AG04450 (cell line): ENCODE data around the gene PLA2G4E. TPM values are rescaled to one million over a fixed set of nuclear protein-coding genes. Genes with fewer than 3 reads are reported as not detected.

Source experiments
- CTCF ChIA-PET: fragments of 300-600, 350-600 bp; formaldehyde crosslinking; extraction: SDS; loops from one replicate; lab custom pipeline; 2022; ENCODE audit warnings: antibody characterized with exemption, inconsistent platforms; lab: Charles Lee
- POLR2A ChIA-PET: fragments of 350-600 bp; formaldehyde crosslinking; extraction: SDS; loops from one replicate; lab custom pipeline; 2021; ENCODE audit warnings: antibody characterized with exemption, inconsistent platforms; lab: Yijun Ruan, JAX
- DNase-seq: peaks from one replicate; pipeline ENCODE4 v3.0.0-alpha.2; 2011; ENCODE audit warnings: low read depth, low spot score
- H3K27ac ChIP-seq: one replicate; pipeline ENCODE4 v1.5.1; 2012; ENCODE audit warnings: low read depth, low read length, control low read depth
- H3K27me3 ChIP-seq: one replicate; pipeline ENCODE4 v1.6.0; 2012; ENCODE audit warnings: low read length; ENCODE audit not compliant: control insufficient read depth, insufficient read depth
- H3K4me3 ChIP-seq: 2 replicates; pipeline ENCODE4 v1.5.1; 2011; ENCODE audit warnings: mild to moderate bottlenecking, low read depth, low read length, control low read depth
- H3K9me3 ChIP-seq: 2 replicates; pipeline ENCODE4 v1.5.1; 2012; ENCODE audit warnings: low read length; ENCODE audit not compliant: control insufficient read depth, insufficient read depth
- CTCF ChIP-seq: IDR thresholded peaks from 2 replicates; pipeline ENCODE4 v1.5.1; 2011; ENCODE audit warnings: low read depth, low read length, control low read depth, inconsistent platforms
- polyA plus RNA-seq: library from polyadenylated mRNA; depleted of rRNA; stranded (reverse); fragments of >200 nt; gene quantifications from 2 replicates; pipeline ENCODE4 v1.2.3, GENCODE V29; 2011

The PLA2G4E gene
- polyA plus RNA-seq, 1 experiment, result not detected

- ChIA-PET CTCF (interaction anchor here (1.1 to 1.9 kb wide), 4 partner anchors 10 to 144 kb away, joined by 3 to 6 read pairs (median 4); no protein-coding TSS in a partner anchor), POLR2A (interaction anchor here (0.7 kb wide), 1 partner anchor 84 kb away, joined by 5 read pairs; no protein-coding TSS in a partner anchor)
- no peak for TF ChIP-seq CTCF
- no peaks in the 10 kb centered on the region for H3K9me3 ChIP-seq
- no peak for DNase-seq
- peaks cover 24% of the 10 kb centered on the region for H3K27me3 ChIP-seq
- no peak overlapping the region for H3K4me3 ChIP-seq
- H3K27ac ChIP-seq, result no peak overlapping the region
Observed at GRCh38 chr15:41994171-41994650, 26.6 kb downstream of the PLA2G4E start.

DNA sequence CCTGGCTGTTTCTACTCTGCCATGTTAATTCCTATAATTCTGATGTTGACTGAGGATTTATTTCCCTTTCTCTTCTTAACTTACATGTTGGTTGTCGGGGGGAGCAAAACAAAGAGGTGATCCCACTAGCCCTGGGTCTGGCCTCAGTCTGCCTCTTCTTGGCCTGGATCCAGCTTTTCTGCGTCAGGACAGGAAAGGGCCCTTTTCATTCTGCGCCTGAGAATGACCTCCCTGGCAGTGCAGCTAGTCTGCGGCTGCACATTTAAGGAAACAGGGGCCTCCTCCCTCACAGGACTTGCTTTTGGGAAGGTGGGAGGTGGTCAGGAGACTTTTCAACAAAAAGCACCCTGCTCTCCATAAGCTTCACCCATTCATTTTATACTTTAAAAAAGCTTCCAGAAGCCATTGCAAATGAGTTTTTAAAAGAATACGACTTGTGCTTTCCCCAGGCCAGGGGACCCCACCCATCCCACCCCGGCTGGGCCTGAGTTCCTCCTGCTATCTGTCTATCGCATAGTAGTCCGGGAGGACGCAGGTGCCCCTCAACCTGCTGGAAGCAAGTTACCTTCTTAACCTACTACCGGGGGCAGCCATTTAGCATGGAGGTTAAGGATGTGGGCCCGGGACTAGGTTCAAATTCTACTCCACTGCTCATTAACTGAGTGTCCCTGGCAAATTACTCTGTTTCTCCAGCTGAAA, 27.2 kb downstream of the PLA2G4E start:
- TF ChIP-seq CTCF, result no peak
- H3K27ac ChIP-seq, result no peak overlapping the region
- peaks cover 23% of the 10 kb centered on the region for H3K27me3 ChIP-seq
- no peak for DNase-seq
- ChIA-PET POLR2A (no interaction called here), CTCF (interaction anchor here (1.1 to 1.9 kb wide), 3 partner anchors 9 to 144 kb away, joined by 3 to 6 read pairs (median 3); no protein-coding TSS in a partner anchor)
- no peak overlapping the region for H3K4me3 ChIP-seq
- H3K9me3 ChIP-seq, result no peaks in the 10 kb centered on the region

GRCh38 chr15:41992803-41993190, 28.0 kb downstream of the PLA2G4E start:
- no peaks in the 10 kb centered on the region for H3K9me3 ChIP-seq
- DNase-seq, result no peak
- peaks cover 19% of the 10 kb centered on the region for H3K27me3 ChIP-seq
- no peak overlapping the region for H3K27ac ChIP-seq
- ChIA-PET CTCF (interaction anchor here (0.6 to 5.4 kb wide), 3 partner anchors 10 to 145 kb away, joined by 3 to 81 read pairs (median 3); no protein-coding TSS in a partner anchor), POLR2A (no interaction called here)
- H3K4me3 ChIP-seq, result no peak overlapping the region
- no peak for TF ChIP-seq CTCF

DNA sequence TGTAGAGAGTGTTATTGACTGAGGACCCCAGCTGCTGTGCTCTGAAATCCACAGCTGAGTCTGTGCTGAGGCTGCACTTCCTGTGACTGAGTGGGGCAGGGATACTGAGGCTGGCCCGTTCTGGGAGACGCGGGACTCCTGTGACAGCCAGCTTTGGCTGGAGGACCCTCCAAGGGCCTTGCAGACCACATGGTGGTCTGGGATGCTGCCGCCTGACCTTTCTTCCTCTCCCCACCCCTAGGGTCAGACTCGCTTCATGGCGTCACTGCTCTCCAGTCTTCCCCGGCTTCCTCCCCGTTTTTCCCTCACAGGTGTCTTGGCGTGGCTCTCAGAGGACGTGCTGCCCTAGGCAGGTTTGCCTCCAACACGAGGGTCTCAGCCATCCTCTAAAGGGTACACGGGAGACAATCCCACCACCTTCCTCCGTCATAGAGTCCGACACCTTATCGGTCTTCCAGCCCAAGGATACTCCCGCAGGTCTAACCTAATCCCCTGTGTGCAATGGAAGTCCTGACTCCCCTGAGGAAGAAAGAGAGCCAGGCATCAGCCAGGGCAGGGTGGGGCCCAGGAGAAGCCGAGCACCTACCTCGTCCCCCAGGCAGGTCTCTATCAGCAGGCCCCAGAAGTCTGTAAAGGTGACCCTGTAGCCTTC, 28.6 kb downstream of the PLA2G4E start:
- no peaks in the 10 kb centered on the region for H3K9me3 ChIP-seq
- POLR2A ChIA-PET, result no interaction called here
- no peak for TF ChIP-seq CTCF
- no peak for DNase-seq
- H3K27me3 ChIP-seq, result peaks cover 23% of the 10 kb centered on the region
- CTCF ChIA-PET, result interaction anchor here (0.6 to 5.4 kb wide), 2 partner anchors 9 to 92 kb away, joined by 3 to 81 read pairs; no protein-coding TSS in a partner anchor
- no peak overlapping the region for H3K27ac ChIP-seq
- H3K4me3 ChIP-seq, result no peak overlapping the region
